GM23338 (cell line): ENCODE data around the gene PROCA1. TPM values are rescaled to one million over a fixed set of nuclear protein-coding genes. Genes with fewer than 3 reads are reported as not detected.

Source experiments
- ATAC-seq: fragments of 200-7000 bp; cut with Tn5 transposase; 3 replicates; pipeline ENCODE4 v1.9.1; 2020
- DNase-seq: peaks from one replicate; pipeline ENCODE4 v3.0.0-alpha.2; 2015; ENCODE audit warnings: low spot score
- H2AFZ ChIP-seq: fragments of 200-600 bp; sonication (generic); 2 replicates; pipeline ENCODE4 v1.8.0; 2016; ENCODE audit warnings: antibody characterized with exemption, mild to moderate bottlenecking, moderate library complexity
- H3F3A ChIP-seq: fragments of 200-600 bp; sonication (generic); replicated peaks from 2 replicates; pipeline ENCODE4 v1.8.0; 2017; ENCODE audit warnings: antibody characterized with exemption, mixed run types, low read depth
- H3K27ac ChIP-seq: fragments of 200-600 bp; sonication (generic); 2 replicates; pipeline ENCODE4 v1.6.1; 2016; ENCODE audit warnings: low read depth
- H3K27me3 ChIP-seq: fragments of 200-600 bp; sonication (generic); 2 replicates; pipeline ENCODE4 v1.8.0; 2016; ENCODE audit warnings: mild to moderate bottlenecking, mixed run types, moderate library complexity; ENCODE audit not compliant: insufficient read depth
- H3K36me3 ChIP-seq: fragments of 200-600 bp; sonication (generic); 2 replicates; pipeline ENCODE4 v1.8.0; 2016; ENCODE audit warnings: mild to moderate bottlenecking; ENCODE audit not compliant: insufficient read depth
- H3K4me1 ChIP-seq: fragments of 200-600 bp; sonication (generic); 2 replicates; pipeline ENCODE4 v1.8.0; 2016; ENCODE audit warnings: mild to moderate bottlenecking, moderate library complexity; ENCODE audit not compliant: insufficient read depth
- H3K4me2 ChIP-seq: fragments of 200-600 bp; sonication (generic); 2 replicates; pipeline ENCODE4 v1.7.1; 2017; ENCODE audit warnings: mixed run types
- H3K4me3 ChIP-seq: fragments of 200-600 bp; sonication (generic); 2 replicates; pipeline ENCODE4 v1.6.1; 2016; ENCODE audit warnings: mixed run types
- H3K79me2 ChIP-seq: fragments of 200-600 bp; sonication (generic); replicated peaks from 2 replicates; pipeline ENCODE4 v1.8.0; 2017; ENCODE audit warnings: mild to moderate bottlenecking; ENCODE audit not compliant: insufficient read depth
- H3K9me2 ChIP-seq: fragments of 200-600 bp; sonication (generic); 2 replicates; pipeline ENCODE4 v1.8.0; 2017; ENCODE audit not compliant: insufficient read depth
- H4K20me1 ChIP-seq: fragments of 200-600 bp; sonication (generic); replicated peaks from 2 replicates; pipeline ENCODE4 v1.8.0; 2017; ENCODE audit warnings: mild to moderate bottlenecking; ENCODE audit not compliant: insufficient read depth
- H3K27ac Mint-ChIP-seq: 2 replicates; pipeline ENCODE4 v1.8.0; 2020; ENCODE audit warnings: inconsistent platforms, mild to moderate bottlenecking, moderate library complexity, mixed read lengths
- H3K27me3 Mint-ChIP-seq: 3 replicates; pipeline ENCODE4 v1.8.0; 2022; ENCODE audit warnings: low read depth, mild to moderate bottlenecking, moderate library complexity, mixed read lengths, inconsistent platforms; ENCODE audit not compliant: insufficient read depth, poor library complexity
- H3K36me3 Mint-ChIP-seq: 3 replicates; pipeline ENCODE4 v1.8.0; 2021; ENCODE audit warnings: low read depth, mild to moderate bottlenecking, inconsistent platforms, moderate library complexity, mixed read lengths
- H3K4me1 Mint-ChIP-seq: 3 replicates; pipeline ENCODE4 v1.8.0; 2020; ENCODE audit warnings: mild to moderate bottlenecking, inconsistent platforms, mixed read lengths
- H3K4me3 Mint-ChIP-seq: 3 replicates; pipeline ENCODE4 v1.8.0; 2021; ENCODE audit warnings: moderate library complexity, mild to moderate bottlenecking, inconsistent platforms, mixed read lengths
- H3K9me3 Mint-ChIP-seq: 3 replicates; pipeline ENCODE4 v1.8.0; 2020; ENCODE audit warnings: moderate library complexity, mild to moderate bottlenecking, inconsistent platforms, mixed read lengths
- CREB1 ChIP-seq: fragments of 250-450 bp; sonication (Bioruptor Pico); IDR thresholded peaks from 2 replicates; pipeline ENCODE4 v1.5.0; 2020; ENCODE audit warnings: low read depth, mild to moderate bottlenecking, moderate library complexity
- CTCF ChIP-seq, 2 experiments: fragments of 200-600 bp in 1 of 2; sonication (generic) in 1 of 2; conservative IDR thresholded peaks; 2 replicates each; pipeline versions ENCODE4 v1.5.1 to v1.6.1; 2016 to 2017; ENCODE audit warnings: antibody characterized with exemption in 2 of 2, low read depth in 2 of 2, mild to moderate bottlenecking in 2 of 2, moderate library complexity in 1 of 2
- ETS1 ChIP-seq: IDR thresholded peaks from 2 replicates; pipeline ENCODE4 v1.6.1; 2016; ENCODE audit warnings: antibody characterized with exemption
- EZH2 ChIP-seq: fragments of 200-600 bp; sonication (generic); IDR thresholded peaks from one replicate; pipeline ENCODE4 v1.8.0; 2017; ENCODE audit warnings: antibody characterized with exemption, mild to moderate bottlenecking, low read depth; ENCODE audit not compliant: unreplicated experiment
- EZH2phosphoT487 ChIP-seq: fragments of 200-600 bp; sonication (generic); IDR thresholded peaks from one replicate; pipeline ENCODE4 v1.8.1; 2018; ENCODE audit warnings: antibody characterized with exemption; ENCODE audit not compliant: unreplicated experiment
- JUNB ChIP-seq: IDR thresholded peaks from one replicate; pipeline ENCODE4 v1.6.1; 2016; ENCODE audit warnings: antibody characterized with exemption; ENCODE audit not compliant: unreplicated experiment
- NANOG ChIP-seq: IDR thresholded peaks from 2 replicates; pipeline ENCODE4 v1.6.1; 2016; ENCODE audit warnings: antibody characterized with exemption, borderline replicate concordance
- POLR2AphosphoS5 ChIP-seq: IDR thresholded peaks from 2 replicates; pipeline ENCODE4 v1.6.1; 2016; ENCODE audit warnings: antibody characterized with exemption, low read depth
- REST ChIP-seq: IDR thresholded peaks from one replicate; pipeline ENCODE4 v1.6.1; 2018; ENCODE audit warnings: antibody characterized with exemption; ENCODE audit not compliant: unreplicated experiment
- STAT1 ChIP-seq: IDR thresholded peaks from one replicate; pipeline ENCODE4 v1.6.1; 2016; ENCODE audit warnings: antibody characterized with exemption; ENCODE audit not compliant: unreplicated experiment
- ZNF114 ChIP-seq: fragments of 250-450 bp; sonication (Bioruptor Pico); IDR thresholded peaks from 2 replicates; pipeline ENCODE4 v1.5.0; 2020; ENCODE audit warnings: mild to moderate bottlenecking, moderate library complexity
- ZNF331 ChIP-seq: fragments of 250-450 bp; sonication (Bioruptor Pico); IDR thresholded peaks from 2 replicates; pipeline ENCODE4 v1.5.0; 2020; ENCODE audit warnings: low read depth, mild to moderate bottlenecking, moderate library complexity
- polyA plus RNA-seq: library from polyadenylated mRNA; unstranded; fragments of >200 nt; fragmentation: Nextera tagmentation; extraction: Ambion mirVana; gene quantifications from 2 replicates; pipeline ENCODE4 v1.2.1, GENCODE V29; 2016
- total RNA-seq: library from RNA; depleted of rRNA; stranded (reverse); fragments of >200 nt; shearing (Covaris generic); gene quantifications from 2 replicates; pipeline ENCODE4 v1.2.3, GENCODE V29; 2014
- TF ChIP-seq, protein P1 (sequence below): fragments of 250-450 bp; sonication (Bioruptor Pico); IDR thresholded peaks from 2 replicates; pipeline ENCODE4 v1.5.0; 2020; ENCODE audit warnings: mild to moderate bottlenecking, moderate library complexity

PROCA1 gene
- total and polyA plus RNA-seq, 2 experiments from 2014 or later = 11.3 to 14.4 TPM

GRCh38 chr17:28689011-28689410 lies 22.7 kb downstream of the PROCA1 start:
- Histone ChIP-seq H3K4me1 (no peaks in the 10 kb centered on the region), H4K20me1 (peaks cover 2% of the 10 kb centered on the region), H3K4me2 (no peak overlapping the region), H3K9me2 (no peaks in the 10 kb centered on the region), H3K79me2 (no peaks in the 10 kb centered on the region), H2AFZ (no peak overlapping the region), H3K4me3 (no peak overlapping the region), H3K36me3 (peaks cover 77% of the 10 kb centered on the region), H3F3A (0 out of 2 replicates have a peak, but pooled peaks cover 2% of the 10 kb centered on the region), H3K27ac (no peak overlapping the region), H3K27me3 (no peaks in the 10 kb centered on the region)
- no peak for TF ChIP-seq EZH2phosphoT487
- TF ChIP-seq JUNB = no peak
- TF ChIP-seq ZNF331 (CRISPR knock-in tag) = no peak
- no peak for TF ChIP-seq ZNF114 (CRISPR knock-in tag)
- no peak for TF ChIP-seq CTCF (conservative IDR thresholded peaks at IDR 0.05; ENCODE audit: low read depth in 2 of 2)
- TF ChIP-seq EZH2 = no peak
- TF ChIP-seq POLR2AphosphoS5 = no peak
- TF ChIP-seq ETS1 = no peak
- no peak for TF ChIP-seq REST
- TF ChIP-seq STAT1 = no peak
- TF ChIP-seq NANOG = no peak
- TF ChIP-seq, protein P1, sequence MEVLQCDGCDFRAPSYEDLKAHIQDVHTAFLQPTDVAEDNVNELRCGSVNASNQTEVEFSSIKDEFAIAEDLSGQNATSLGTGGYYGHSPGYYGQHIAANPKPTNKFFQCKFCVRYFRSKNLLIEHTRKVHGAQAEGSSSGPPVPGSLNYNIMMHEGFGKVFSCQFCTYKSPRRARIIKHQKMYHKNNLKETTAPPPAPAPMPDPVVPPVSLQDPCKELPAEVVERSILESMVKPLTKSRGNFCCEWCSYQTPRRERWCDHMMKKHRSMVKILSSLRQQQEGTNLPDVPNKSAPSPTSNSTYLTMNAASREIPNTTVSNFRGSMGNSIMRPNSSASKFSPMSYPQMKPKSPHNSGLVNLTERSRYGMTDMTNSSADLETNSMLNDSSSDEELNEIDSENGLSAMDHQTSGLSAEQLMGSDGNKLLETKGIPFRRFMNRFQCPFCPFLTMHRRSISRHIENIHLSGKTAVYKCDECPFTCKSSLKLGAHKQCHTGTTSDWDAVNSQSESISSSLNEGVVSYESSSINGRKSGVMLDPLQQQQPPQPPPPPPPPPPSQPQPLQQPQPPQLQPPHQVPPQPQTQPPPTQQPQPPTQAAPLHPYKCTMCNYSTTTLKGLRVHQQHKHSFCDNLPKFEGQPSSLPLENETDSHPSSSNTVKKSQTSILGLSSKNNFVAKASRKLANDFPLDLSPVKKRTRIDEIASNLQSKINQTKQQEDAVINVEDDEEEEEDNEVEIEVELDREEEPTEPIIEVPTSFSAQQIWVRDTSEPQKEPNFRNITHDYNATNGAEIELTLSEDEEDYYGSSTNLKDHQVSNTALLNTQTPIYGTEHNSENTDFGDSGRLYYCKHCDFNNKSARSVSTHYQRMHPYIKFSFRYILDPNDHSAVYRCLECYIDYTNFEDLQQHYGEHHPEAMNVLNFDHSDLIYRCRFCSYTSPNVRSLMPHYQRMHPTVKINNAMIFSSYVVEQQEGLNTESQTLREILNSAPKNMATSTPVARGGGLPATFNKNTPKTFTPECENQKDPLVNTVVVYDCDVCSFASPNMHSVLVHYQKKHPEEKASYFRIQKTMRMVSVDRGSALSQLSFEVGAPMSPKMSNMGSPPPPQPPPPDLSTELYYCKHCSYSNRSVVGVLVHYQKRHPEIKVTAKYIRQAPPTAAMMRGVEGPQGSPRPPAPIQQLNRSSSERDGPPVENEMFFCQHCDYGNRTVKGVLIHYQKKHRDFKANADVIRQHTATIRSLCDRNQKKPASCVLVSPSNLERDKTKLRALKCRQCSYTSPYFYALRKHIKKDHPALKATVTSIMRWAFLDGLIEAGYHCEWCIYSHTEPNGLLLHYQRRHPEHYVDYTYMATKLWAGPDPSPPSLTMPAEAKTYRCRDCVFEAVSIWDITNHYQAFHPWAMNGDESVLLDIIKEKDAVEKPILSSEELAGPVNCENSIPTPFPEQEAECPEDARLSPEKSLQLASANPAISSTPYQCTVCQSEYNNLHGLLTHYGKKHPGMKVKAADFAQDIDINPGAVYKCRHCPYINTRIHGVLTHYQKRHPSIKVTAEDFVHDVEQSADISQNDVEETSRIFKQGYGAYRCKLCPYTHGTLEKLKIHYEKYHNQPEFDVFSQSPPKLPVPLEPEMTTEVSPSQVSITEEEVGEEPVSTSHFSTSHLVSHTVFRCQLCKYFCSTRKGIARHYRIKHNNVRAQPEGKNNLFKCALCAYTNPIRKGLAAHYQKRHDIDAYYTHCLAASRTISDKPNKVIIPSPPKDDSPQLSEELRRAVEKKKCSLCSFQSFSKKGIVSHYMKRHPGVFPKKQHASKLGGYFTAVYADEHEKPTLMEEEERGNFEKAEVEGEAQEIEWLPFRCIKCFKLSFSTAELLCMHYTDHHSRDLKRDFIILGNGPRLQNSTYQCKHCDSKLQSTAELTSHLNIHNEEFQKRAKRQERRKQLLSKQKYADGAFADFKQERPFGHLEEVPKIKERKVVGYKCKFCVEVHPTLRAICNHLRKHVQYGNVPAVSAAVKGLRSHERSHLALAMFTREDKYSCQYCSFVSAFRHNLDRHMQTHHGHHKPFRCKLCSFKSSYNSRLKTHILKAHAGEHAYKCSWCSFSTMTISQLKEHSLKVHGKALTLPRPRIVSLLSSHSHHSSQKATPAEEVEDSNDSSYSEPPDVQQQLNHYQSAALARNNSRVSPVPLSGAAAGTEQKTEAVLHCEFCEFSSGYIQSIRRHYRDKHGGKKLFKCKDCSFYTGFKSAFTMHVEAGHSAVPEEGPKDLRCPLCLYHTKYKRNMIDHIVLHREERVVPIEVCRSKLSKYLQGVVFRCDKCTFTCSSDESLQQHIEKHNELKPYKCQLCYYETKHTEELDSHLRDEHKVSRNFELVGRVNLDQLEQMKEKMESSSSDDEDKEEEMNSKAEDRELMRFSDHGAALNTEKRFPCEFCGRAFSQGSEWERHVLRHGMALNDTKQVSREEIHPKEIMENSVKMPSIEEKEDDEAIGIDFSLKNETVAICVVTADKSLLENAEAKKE = no peak
- TF ChIP-seq CREB1 (CRISPR knock-in tag) = no peak
- DNase-seq (no peak), ATAC-seq (no peak)
- Mint-ChIP-seq H3K9me3 (no peaks in the 10 kb centered on the region), H3K4me1 (no peaks in the 10 kb centered on the region), H3K27me3 (peaks cover 4% of the 10 kb centered on the region), H3K27ac (no peak overlapping the region), H3K4me3 (no peak overlapping the region), H3K36me3 (peaks cover 97% of the 10 kb centered on the region)
